Activated naive CD8-positive, alpha-beta T cell treated with anti-CD3 and anti-CD28 coated beads for 36 hours (primary cell): ENCODE results near the gene SLC9A9. TPM values are rescaled to one million over a fixed set of nuclear protein-coding genes. Genes with fewer than 3 reads are reported as not detected.
A peak's percentile ranks its signal among the peaks of the same experiment; 100 is the strongest.
"Not testable (repeated sequence)": the region's sequence is repeated elsewhere in the genome, so short reads cannot be mapped to it uniquely, and the experiment has no call there.

Source experiments
- DNase-seq: peaks from one replicate; pipeline ENCODE4 v3.0.0; 2021
- H3K27ac Mint-ChIP-seq: one replicate; pipeline ENCODE4 v1.8.0; 2022; ENCODE audit warnings: mild to moderate bottlenecking, moderate library complexity, mixed read lengths
- H3K27me3 Mint-ChIP-seq: one replicate; pipeline ENCODE4 v1.8.0; 2022; ENCODE audit warnings: mild to moderate bottlenecking, mixed read lengths
- H3K36me3 Mint-ChIP-seq: one replicate; pipeline ENCODE4 v1.8.0; 2021; ENCODE audit warnings: mild to moderate bottlenecking, mixed read lengths
- H3K4me1 Mint-ChIP-seq: one replicate; pipeline ENCODE4 v1.8.0; 2021; ENCODE audit warnings: mixed read lengths
- H3K4me3 Mint-ChIP-seq: one replicate; pipeline ENCODE4 v1.8.0; 2022; ENCODE audit warnings: mild to moderate bottlenecking, moderate library complexity, mixed read lengths
- H3K9me3 Mint-ChIP-seq: one replicate; pipeline ENCODE4 v1.8.0; 2022; ENCODE audit warnings: mixed read lengths
- total RNA-seq, 2 experiments: library from RNA; stranded (reverse); gene quantifications; one replicate each; pipeline ENCODE4 v1.2.3, GENCODE V29; 2021

Gene SLC9A9
- total RNA-seq, 2 experiments from 2014 or later: 2.1 to 2.3 TPM

- Mint-ChIP-seq H3K27ac (no peak overlapping the region), H3K4me1 (peaks cover 35% of the 10 kb centered on the region)
Measured at GRCh38 chr3:143302638-143303171, 545.6 kb downstream of the SLC9A9 start.

DNA sequence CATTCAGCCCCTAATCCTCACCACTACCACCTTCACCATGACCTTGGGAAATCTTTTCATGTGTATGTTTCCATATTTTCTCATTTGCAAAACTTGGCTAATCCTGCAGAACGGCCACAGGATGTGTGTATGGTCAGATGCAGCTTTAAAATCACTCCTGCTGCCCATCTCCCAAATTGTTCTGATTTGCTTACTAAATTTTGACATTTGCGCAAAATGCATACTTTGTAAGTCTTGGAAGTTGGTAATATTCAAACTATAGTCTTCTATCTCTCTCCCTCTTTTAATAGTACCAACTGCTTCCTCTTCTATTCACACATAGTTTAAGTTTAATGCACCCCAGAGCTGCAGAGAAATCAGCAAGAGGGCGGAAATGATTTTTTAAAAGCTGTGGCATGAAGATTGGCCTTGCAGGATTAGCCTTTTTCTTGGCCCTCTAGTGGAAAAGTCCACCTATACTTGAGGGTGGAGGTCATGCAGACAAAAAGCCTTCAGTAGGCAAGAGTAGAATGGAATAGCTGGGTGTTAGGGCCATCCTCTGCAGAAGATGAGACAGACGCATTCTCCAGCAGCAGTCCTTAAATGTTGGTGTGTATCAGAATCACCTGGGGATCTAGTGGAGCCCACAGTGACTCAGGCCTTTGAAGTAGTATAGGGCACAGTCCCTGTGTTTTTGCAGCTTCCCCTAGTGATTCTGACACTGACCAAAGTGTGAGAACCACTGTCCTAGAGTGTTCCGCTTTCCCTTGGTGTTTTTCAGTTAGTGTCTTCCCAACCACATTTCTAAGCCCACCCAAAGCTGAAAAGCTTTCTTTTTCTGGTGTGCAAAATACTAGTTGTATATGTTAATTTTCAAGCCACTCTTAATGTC is 547.0 kb downstream of the SLC9A9 start:
- peaks cover 1% of the 10 kb centered on the region for H3K36me3 Mint-ChIP-seq
- no peaks in the 10 kb centered on the region for H3K27me3 Mint-ChIP-seq
- H3K27ac Mint-ChIP-seq: peak overlapping the region; percentile 49
- H3K4me1 Mint-ChIP-seq: peaks cover 35% of the 10 kb centered on the region
- no peak overlapping the region for H3K4me3 Mint-ChIP-seq
- H3K9me3 Mint-ChIP-seq: no peaks in the 10 kb centered on the region
- DNase-seq: peak; percentile 3

More at GRCh38 chr3:143302638-143303171, 545.6 kb downstream of the SLC9A9 start:
- DNase-seq: no peak
- H3K27me3 Mint-ChIP-seq: no peaks in the 10 kb centered on the region
- peaks cover 1% of the 10 kb centered on the region for H3K36me3 Mint-ChIP-seq
- H3K9me3 Mint-ChIP-seq: no peaks in the 10 kb centered on the region
- H3K4me3 Mint-ChIP-seq: no peak overlapping the region

GRCh38 chr3:143298886-143299535 is 549.3 kb downstream of the SLC9A9 start:
- Mint-ChIP-seq H3K27me3 (no peaks in the 10 kb centered on the region), H3K4me3 (no peak overlapping the region), H3K9me3 (no peaks in the 10 kb centered on the region), H3K4me1 (peaks cover 47% of the 10 kb centered on the region), H3K27ac (no peak overlapping the region), H3K36me3 (peaks cover 1% of the 10 kb centered on the region)
- no peak for DNase-seq

DNA sequence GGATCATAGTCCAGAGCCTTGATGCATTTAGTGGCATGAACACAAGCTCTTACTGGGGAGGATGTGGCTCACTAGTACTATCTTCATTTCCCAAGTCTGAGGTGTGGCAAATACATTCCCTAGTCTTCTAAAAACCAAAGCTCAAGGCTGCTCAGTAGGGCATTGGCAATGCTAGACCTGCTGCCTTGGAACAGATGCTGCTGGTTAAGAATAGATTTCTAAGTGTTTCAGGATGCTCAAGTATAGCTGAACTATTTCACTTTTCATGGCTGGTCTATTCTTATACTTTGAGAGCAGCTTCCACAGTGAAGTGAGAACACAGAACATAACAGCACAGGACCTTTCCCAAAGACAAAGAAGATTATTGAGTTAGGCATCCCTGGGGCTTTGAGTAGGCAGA is 549.9 kb downstream of the SLC9A9 start:
- no peaks in the 10 kb centered on the region for H3K27me3 Mint-ChIP-seq
- peaks cover 48% of the 10 kb centered on the region for H3K4me1 Mint-ChIP-seq
- H3K9me3 Mint-ChIP-seq: no peaks in the 10 kb centered on the region
- no peak for DNase-seq
- H3K4me3 Mint-ChIP-seq: no peak overlapping the region
- H3K36me3 Mint-ChIP-seq: peaks cover 1% of the 10 kb centered on the region
- peak overlapping the region; percentile 18 for H3K27ac Mint-ChIP-seq

DNA sequence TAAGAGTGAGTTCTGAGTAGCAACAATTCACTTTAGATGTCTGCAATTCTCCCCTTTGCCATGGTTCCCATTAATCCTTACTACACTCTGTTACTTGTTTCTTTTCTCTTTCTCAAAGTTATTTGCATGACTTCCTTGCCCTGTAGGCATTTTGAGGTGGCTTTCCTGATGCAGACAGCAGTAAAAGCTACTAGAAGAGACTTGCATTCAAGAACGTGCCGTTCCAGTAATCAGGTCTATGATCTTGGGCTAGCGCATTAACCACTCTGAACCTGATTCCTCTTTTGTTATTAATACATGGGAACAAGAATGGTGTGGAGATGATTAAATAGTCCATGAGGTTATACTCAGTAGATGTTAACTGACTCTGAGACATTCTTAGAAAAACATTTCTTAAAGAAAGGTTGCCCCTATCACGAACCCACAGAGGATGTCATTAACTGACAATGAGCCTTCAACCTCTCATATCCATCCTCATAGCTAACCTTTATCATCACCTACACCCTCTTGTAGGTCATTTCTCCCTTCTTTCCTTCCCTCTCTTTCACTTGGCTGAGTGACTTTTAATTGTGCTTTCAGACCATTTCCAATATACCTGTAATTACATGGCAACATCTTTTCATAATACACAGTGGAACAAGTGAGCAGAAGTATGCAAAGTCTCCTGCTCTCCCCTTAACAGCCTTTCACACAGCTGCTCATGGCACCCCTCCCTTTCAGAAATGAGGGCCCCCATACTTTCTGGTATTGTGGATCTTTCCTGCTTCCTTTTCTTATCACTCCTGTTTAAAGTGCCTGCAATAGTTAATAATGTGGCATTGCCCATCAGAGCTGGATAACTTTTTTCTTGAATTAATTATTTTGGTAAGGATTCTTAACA is 552.8 kb downstream of the SLC9A9 start:
- no peak overlapping the region for H3K4me3 Mint-ChIP-seq
- DNase-seq: no peak
- H3K36me3 Mint-ChIP-seq: no peaks in the 10 kb centered on the region
- H3K4me1 Mint-ChIP-seq: peaks cover 26% of the 10 kb centered on the region
- H3K27me3 Mint-ChIP-seq: no peaks in the 10 kb centered on the region
- H3K9me3 Mint-ChIP-seq: no peaks in the 10 kb centered on the region
- no peak overlapping the region for H3K27ac Mint-ChIP-seq

DNA sequence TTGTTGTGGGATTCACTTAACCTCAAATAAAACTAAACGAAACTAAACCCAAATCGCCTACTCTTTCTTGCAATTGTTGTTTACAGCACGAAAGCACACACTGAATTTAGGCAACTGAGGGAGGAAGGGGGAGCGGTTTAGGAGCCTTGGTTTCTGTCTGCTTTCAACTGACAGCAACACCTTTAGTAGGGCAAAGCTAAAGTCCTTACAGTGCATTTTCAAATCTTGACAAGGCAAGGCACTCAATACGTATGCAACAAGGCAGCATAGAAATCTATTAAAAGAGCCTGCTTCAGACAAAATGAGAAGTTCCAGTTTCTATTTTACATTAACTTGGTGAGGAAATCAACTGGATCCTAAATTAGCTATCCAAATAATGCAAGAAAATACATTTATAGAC is 554.1 kb downstream of the SLC9A9 start:
- H3K27ac Mint-ChIP-seq: no peak overlapping the region
- H3K27me3 Mint-ChIP-seq: no peaks in the 10 kb centered on the region
- no peaks in the 10 kb centered on the region for H3K9me3 Mint-ChIP-seq
- H3K4me1 Mint-ChIP-seq: peaks cover 25% of the 10 kb centered on the region
- H3K4me3 Mint-ChIP-seq: no peak overlapping the region
- no peaks in the 10 kb centered on the region for H3K36me3 Mint-ChIP-seq
- DNase-seq: no peak

DNA sequence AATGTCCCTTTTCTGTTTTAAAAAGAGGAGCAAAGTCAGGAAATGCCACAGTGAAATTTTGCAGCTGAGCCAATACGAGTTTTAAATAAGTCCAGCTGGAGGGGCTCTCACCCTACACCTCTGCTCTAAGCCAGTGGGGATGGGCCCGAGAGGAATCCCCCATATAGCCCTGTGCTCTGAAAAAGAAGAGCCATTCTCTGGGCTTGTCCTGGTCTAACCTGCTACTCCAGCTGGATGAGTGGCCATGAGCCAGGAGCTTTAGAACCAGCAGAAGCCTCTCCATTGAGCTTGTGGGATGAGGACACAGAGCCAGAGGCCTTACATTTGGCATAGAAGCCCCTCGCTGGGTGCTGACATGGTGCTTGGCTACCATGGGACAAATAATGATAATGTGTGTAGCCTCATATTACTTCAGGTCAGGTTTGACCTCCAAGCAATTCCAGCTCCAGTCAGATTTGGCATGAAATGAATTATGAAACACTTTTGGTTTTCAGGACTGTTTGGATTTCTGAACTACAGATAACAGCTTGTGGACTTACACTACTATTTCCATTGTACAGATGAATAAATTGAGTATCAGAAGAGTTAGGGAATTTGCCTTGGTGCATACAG is 556.3 kb downstream of the SLC9A9 start:
- H3K27me3 Mint-ChIP-seq: no peaks in the 10 kb centered on the region
- H3K4me1 Mint-ChIP-seq: peaks cover 18% of the 10 kb centered on the region
- H3K27ac Mint-ChIP-seq: no peak overlapping the region
- H3K4me3 Mint-ChIP-seq: no peak overlapping the region
- DNase-seq: no peak
- H3K9me3 Mint-ChIP-seq: no peaks in the 10 kb centered on the region
- no peaks in the 10 kb centered on the region for H3K36me3 Mint-ChIP-seq

DNA sequence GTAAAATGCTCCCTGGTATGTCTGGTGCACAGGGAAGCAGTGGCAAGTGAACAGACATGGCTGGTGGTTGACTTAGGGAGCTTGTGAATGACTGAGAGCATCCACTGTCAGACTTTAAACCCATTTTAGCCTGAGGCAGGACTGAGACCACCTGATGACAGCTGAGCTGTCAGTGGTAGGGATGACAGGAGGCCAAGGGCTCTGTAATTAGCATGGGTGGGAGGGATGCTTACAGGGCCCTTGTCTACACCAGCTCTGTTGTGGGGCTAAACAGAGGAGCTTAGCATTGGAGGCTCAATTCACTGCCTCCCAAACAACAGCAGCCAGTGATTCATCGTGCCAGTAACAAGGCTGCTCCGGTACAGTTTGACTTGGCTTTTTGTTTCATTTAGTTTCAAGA is 559.3 kb downstream of the SLC9A9 start:
- no peak overlapping the region for H3K27ac Mint-ChIP-seq
- H3K4me3 Mint-ChIP-seq: no peak overlapping the region
- DNase-seq: no peak
- no peaks in the 10 kb centered on the region for H3K9me3 Mint-ChIP-seq
- peaks cover 20% of the 10 kb centered on the region for H3K4me1 Mint-ChIP-seq
- H3K27me3 Mint-ChIP-seq: no peaks in the 10 kb centered on the region
- no peaks in the 10 kb centered on the region for H3K36me3 Mint-ChIP-seq

DNA sequence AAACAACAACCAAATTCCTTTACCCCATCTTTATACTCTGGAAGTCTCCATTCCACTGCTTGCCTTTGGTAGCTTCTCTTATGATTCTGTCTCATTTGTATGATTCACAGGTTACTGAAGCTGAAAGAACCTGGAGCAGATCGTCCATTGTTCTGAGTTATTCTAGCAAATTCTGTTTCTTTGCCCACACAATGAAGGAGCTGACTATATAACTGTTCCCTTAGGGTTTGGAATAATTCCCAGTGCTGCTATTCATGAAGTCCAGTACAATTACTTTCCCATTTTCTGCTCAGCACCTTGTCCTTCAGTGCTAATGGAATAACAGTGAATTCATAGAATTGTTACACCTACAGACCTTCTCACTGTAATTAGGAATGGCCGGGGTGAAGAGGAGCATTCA is 560.9 kb downstream of the SLC9A9 start:
- no peaks in the 10 kb centered on the region for H3K9me3 Mint-ChIP-seq
- no peaks in the 10 kb centered on the region for H3K27me3 Mint-ChIP-seq
- DNase-seq: no peak
- H3K36me3 Mint-ChIP-seq: no peaks in the 10 kb centered on the region
- peaks cover 31% of the 10 kb centered on the region for H3K4me1 Mint-ChIP-seq
- H3K4me3 Mint-ChIP-seq: no peak overlapping the region
- no peak overlapping the region for H3K27ac Mint-ChIP-seq

- Mint-ChIP-seq H3K4me3 (no peak overlapping the region), H3K27me3 (no peaks in the 10 kb centered on the region), H3K4me1 (peaks cover 39% of the 10 kb centered on the region), H3K36me3 (no peaks in the 10 kb centered on the region), H3K9me3 (no peaks in the 10 kb centered on the region), H3K27ac (no peak overlapping the region)
- no peak for DNase-seq
Measured at GRCh38 chr3:143286392-143287010, 561.8 kb downstream of the SLC9A9 start.

GRCh38 chr3:143283432-143284128 is 564.7 kb downstream of the SLC9A9 start:
- DNase-seq: peak; percentile 23
- no peaks in the 10 kb centered on the region for H3K9me3 Mint-ChIP-seq
- no peaks in the 10 kb centered on the region for H3K27me3 Mint-ChIP-seq
- peak overlapping the region; percentile 62 for H3K27ac Mint-ChIP-seq
- no peak overlapping the region for H3K4me3 Mint-ChIP-seq
- H3K36me3 Mint-ChIP-seq: peaks cover 3% of the 10 kb centered on the region
- H3K4me1 Mint-ChIP-seq: peaks cover 50% of the 10 kb centered on the region

DNA sequence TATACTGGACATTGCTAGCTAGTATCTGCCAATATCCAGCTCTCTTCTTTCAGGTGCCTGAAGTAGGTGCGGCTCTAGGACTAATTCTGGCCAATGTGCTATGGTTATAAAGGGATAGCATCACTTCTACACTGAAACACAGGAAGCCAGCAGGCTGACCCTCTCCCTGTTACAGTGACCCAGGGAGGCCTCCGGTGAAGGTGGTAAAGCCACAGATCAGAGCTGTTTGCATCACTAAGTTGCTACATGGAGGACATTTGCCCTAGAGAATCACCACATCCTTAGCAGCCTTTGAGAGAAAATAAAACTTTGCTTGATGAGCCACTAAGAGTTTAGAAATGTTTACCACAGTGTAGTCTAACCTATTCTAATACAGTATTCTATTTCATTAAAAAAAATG is 567.3 kb downstream of the SLC9A9 start:
- DNase-seq: no peak
- peaks cover 58% of the 10 kb centered on the region for H3K4me1 Mint-ChIP-seq
- peaks cover 6% of the 10 kb centered on the region for H3K36me3 Mint-ChIP-seq
- no peaks in the 10 kb centered on the region for H3K9me3 Mint-ChIP-seq
- H3K27ac Mint-ChIP-seq: no peak overlapping the region
- H3K4me3 Mint-ChIP-seq: no peak overlapping the region
- H3K27me3 Mint-ChIP-seq: no peaks in the 10 kb centered on the region

GRCh38 chr3:143279567-143279966 is 568.7 kb downstream of the SLC9A9 start:
- H3K4me1 Mint-ChIP-seq: peaks cover 51% of the 10 kb centered on the region
- H3K27me3 Mint-ChIP-seq, H3K4me3 Mint-ChIP-seq, H3K9me3 Mint-ChIP-seq, H3K27ac Mint-ChIP-seq, DNase-seq, H3K36me3 Mint-ChIP-seq: not testable (repeated sequence)

- H3K36me3 Mint-ChIP-seq: peaks cover 6% of the 10 kb centered on the region
- DNase-seq: no peak
- no peaks in the 10 kb centered on the region for H3K27me3 Mint-ChIP-seq
- no peaks in the 10 kb centered on the region for H3K9me3 Mint-ChIP-seq
- no peak overlapping the region for H3K4me3 Mint-ChIP-seq
- no peak overlapping the region for H3K27ac Mint-ChIP-seq
- H3K4me1 Mint-ChIP-seq: peaks cover 46% of the 10 kb centered on the region
Measured at GRCh38 chr3:143278721-143279120, 569.5 kb downstream of the SLC9A9 start.
